Dermis blood vessel endothelial cell (primary cell): ENCODE results near the gene GPR3. TPM values are rescaled to one million over a fixed set of nuclear protein-coding genes. Genes with fewer than 3 reads are reported as not detected.
"Not testable (repeated sequence)": the region's sequence is repeated elsewhere in the genome, so short reads cannot be mapped to it uniquely, and the experiment has no call there.

Experiments used
- DNase-seq: peaks from one replicate; pipeline ENCODE4 v3.0.0; 2010
- total RNA-seq: library from RNA; depleted of rRNA; stranded (reverse); fragments of >200 nt; gene quantifications from 2 replicates; pipeline ENCODE4 v1.2.3, GENCODE V29; 2014

The GPR3 gene
- total RNA-seq, 1 donor from 2014 or later = 0.51 TPM

GRCh38 chr1:27380224-27380623, 12.2 kb upstream of the GPR3 start:
- DNase-seq = no peak

GRCh38 chr1:27380766-27381733, 11.4 kb upstream of the GPR3 start:
- DNase-seq = no peak

- DNase-seq = no peak
These were observed 10.3 kb upstream of the GPR3 start for GRCh38 chr1:27381969-27382762.

GRCh38 chr1:27383039-27383605, 9.3 kb upstream of the GPR3 start, which contains the start of gene CD164L2:
TSS of gene CD164L2 (minus strand) at chr1:27383333. CDS start at chr1:27383239, 94 bp downstream.
- no peak for DNase-seq

- DNase-seq = no peak
These were observed 8.8 kb upstream of the GPR3 start for GRCh38 chr1:27383661-27384060.

GRCh38 chr1:27384797-27385196, 7.6 kb upstream of the GPR3 start:
- DNase-seq = not testable (repeated sequence)

GRCh38 chr1:27388337-27389005, 4.0 kb upstream of the GPR3 start:
- DNase-seq = peak; percentile 63

GRCh38 chr1:27391511-27392095, 819 bp upstream of the GPR3 start:
- DNase-seq = peak; percentile 66

- DNase-seq = no peak
These were observed 585 bp downstream of the GPR3 start for GRCh38 chr1:27392778-27393635.

GRCh38 chr1:27393641-27394281, 1.3 kb downstream of the GPR3 start:
- no peak for DNase-seq

GRCh38 chr1:27394282-27394658, 1.8 kb downstream of the GPR3 start:
- no peak for DNase-seq

GRCh38 chr1:27394925-27395324, 2.5 kb downstream of the GPR3 start:
- DNase-seq = no peak

- DNase-seq = peak; percentile 77
These were observed 3.2 kb downstream of the GPR3 start for GRCh38 chr1:27395441-27396195.

- DNase-seq = no peak
These were observed 4.7 kb downstream of the GPR3 start for GRCh38 chr1:27397110-27397509.

- no peak for DNase-seq
These were observed 5.3 kb downstream of the GPR3 start for GRCh38 chr1:27397749-27398148.

GRCh38 chr1:27398405-27399149, 6.2 kb downstream of the GPR3 start:
- DNase-seq = no peak

- no peak for DNase-seq
These were observed 7.0 kb downstream of the GPR3 start for GRCh38 chr1:27399251-27400025.
